B cell (primary cell): Measurements from ENCODE around the gene VWA3B. TPM values are rescaled to one million over a fixed set of nuclear protein-coding genes. Genes with fewer than 3 reads are reported as not detected.

Experiments
- ATAC-seq: fragments of 200-7000 bp; cut with Tn5 transposase; one replicate; pipeline ENCODE4 v1.10.0; 2021; ENCODE audit warnings: low read depth, mild to moderate bottlenecking, moderate number of reproducible peaks, moderate library complexity
- CTCF ChIA-PET: fragments of 350-600 bp; sonication (Branson Sonifier 250); formaldehyde crosslinking; loops from one replicate; lab custom pipeline; 2021; ENCODE audit warnings: antibody characterized with exemption, inconsistent platforms; lab: Charles Lee
- POLR2A ChIA-PET: fragments of 350-600 bp; sonication (Branson Sonifier 250); formaldehyde crosslinking; loops from one replicate; lab custom pipeline; 2021; ENCODE audit warnings: antibody characterized with exemption; lab: Charles Lee
- DNase-seq: peaks from one replicate; pipeline ENCODE4 v3.0.0; 2013
- H2AFZ ChIP-seq: 2 replicates; pipeline ENCODE4 v1.6.1; 2012; ENCODE audit warnings: mild to moderate bottlenecking, low read depth, low read length; ENCODE audit not compliant: insufficient read depth, poor library complexity, severe bottlenecking
- H3K27ac ChIP-seq, 2 donors: 1 replicate in 1 of 2; 2 replicates in 1 of 2; pipeline ENCODE4 v1.5.1; 2012 to 2013; ENCODE audit warnings: low read length in 2 of 2, mild to moderate bottlenecking in 2 of 2, moderate library complexity in 1 of 2
- H3K27me3 ChIP-seq, 4 experiments: fragments of 200-600 bp in 1 of 4; sonication (generic) in 1 of 4; replicated peaks in 1 of 4; 1 replicate in 2 of 4; 2 replicates in 2 of 4; pipeline versions ENCODE4 v1.6.1 to v1.7.0; 2013 to 2016; ENCODE audit warnings: low read length in 3 of 4, mild to moderate bottlenecking in 2 of 4, mixed read lengths in 1 of 4, moderate library complexity in 1 of 4; ENCODE audit not compliant: insufficient read depth in 4 of 4, control insufficient read depth in 3 of 4; ENCODE audit errors: control extremely low read depth in 1 of 4
- H3K36me3 ChIP-seq, 2 experiments: replicated peaks in 1 of 2; 1 replicate in 1 of 2; 2 replicates in 1 of 2; pipeline versions ENCODE4 v1.6.1 to v1.7.1; 2013; ENCODE audit warnings: low read length in 1 of 2; ENCODE audit not compliant: insufficient read depth in 2 of 2, control insufficient read depth in 1 of 2; ENCODE audit errors: control extremely low read depth in 1 of 2, extremely low read depth in 1 of 2
- H3K4me1 ChIP-seq, 2 donors: fragments of 200-600 bp in 1 of 2; sonication (generic) in 1 of 2; 1 replicate in 1 of 2; 2 replicates in 1 of 2; pipeline versions ENCODE4 v1.5.1 to v1.6.1; 2013 to 2017; ENCODE audit warnings: low read length in 2 of 2; ENCODE audit not compliant: control insufficient read depth in 2 of 2, insufficient read depth in 2 of 2
- H3K4me2 ChIP-seq: replicated peaks from 2 replicates; pipeline ENCODE3; 2012; ENCODE audit warnings: mild to moderate bottlenecking, low read depth, low read length; ENCODE audit not compliant: poor library complexity, severe bottlenecking
- H3K4me3 ChIP-seq, 5 experiments: fragments of 200-600 bp in 1 of 5; sonication (generic) in 1 of 5; 1 replicate in 3 of 5; 2 replicates in 2 of 5; pipeline versions ENCODE4 v1.5.1 to v1.7.0; 2011 to 2016; ENCODE audit warnings: low read length in 4 of 5, mild to moderate bottlenecking in 4 of 5, low read depth in 2 of 5, control low read depth in 1 of 5, moderate library complexity in 1 of 5; ENCODE audit not compliant: insufficient read depth in 1 of 5; ENCODE audit errors: control extremely low read depth in 1 of 5, extremely low read depth in 1 of 5
- H3K79me2 ChIP-seq: fragments of 200-600 bp; sonication (generic); one replicate; pipeline ENCODE4 v1.6.0; 2016; ENCODE audit warnings: low read length; ENCODE audit not compliant: control insufficient read depth, insufficient read depth
- H3K9ac ChIP-seq: fragments of 200-600 bp; sonication (generic); 2 replicates; pipeline ENCODE4 v1.6.1; 2017; ENCODE audit warnings: mild to moderate bottlenecking, low read length, moderate library complexity
- H3K9me3 ChIP-seq, 3 donors: one replicate each; pipeline versions ENCODE4 v1.6.1 to v1.7.1; 2013; ENCODE audit warnings: low read length in 2 of 3; ENCODE audit not compliant: control insufficient read depth in 2 of 3, insufficient read depth in 1 of 3; ENCODE audit errors: control extremely low read depth in 1 of 3
- H4K20me1 ChIP-seq: 2 replicates; pipeline ENCODE4 v1.6.0; 2012; ENCODE audit warnings: mild to moderate bottlenecking, low read length; ENCODE audit not compliant: insufficient read depth, control insufficient read depth, poor library complexity, severe bottlenecking
- H3K27ac Mint-ChIP-seq: one replicate; pipeline ENCODE4 v1.8.0; 2021; ENCODE audit warnings: mixed read lengths
- H3K27me3 Mint-ChIP-seq: one replicate; pipeline ENCODE4 v1.8.0; 2021; ENCODE audit warnings: mixed read lengths
- H3K4me1 Mint-ChIP-seq: one replicate; pipeline ENCODE4 v1.8.0; 2021; ENCODE audit warnings: mixed read lengths
- H3K4me3 Mint-ChIP-seq: one replicate; pipeline ENCODE4 v1.8.0; 2021; ENCODE audit warnings: mixed read lengths
- H3K9me3 Mint-ChIP-seq: one replicate; pipeline ENCODE4 v1.8.0; 2022; ENCODE audit warnings: mixed read lengths; ENCODE audit not compliant: insufficient read depth
- EZH2 ChIP-seq: IDR thresholded peaks from 2 replicates; pipeline ENCODE4 v1.6.1; 2012; ENCODE audit warnings: borderline replicate concordance, low read depth, mild to moderate bottlenecking, moderate library complexity, low read length; ENCODE audit not compliant: insufficient read depth, poor library complexity, severe bottlenecking
- WGBS: methylation state at CpG from one replicate; pipeline ENCODE4 v1.1.5; 2013; ENCODE audit warnings: missing lambda C conversion rate; ENCODE audit not compliant: insufficient coverage; 5-methylcytosine and 5-hydroxymethylcytosine counted together
- intact Hi-C: fragments of 100-400 bp; cut with micrococcal nuclease; formaldehyde crosslinking; loops from one replicate; pipeline ENCODE4 v1.10.0; 2022
- polyA plus RNA-seq: library from polyadenylated mRNA; depleted of rRNA; stranded (reverse); fragments of >200 nt; gene quantifications from 2 replicates; pipeline ENCODE4 v1.2.3, GENCODE V29; 2012
- total RNA-seq, 2 donors: library from RNA; stranded (reverse); fragments of 120-200 nt in 1 of 2; gene quantifications; 1 replicate in 1 of 2; 2 replicates in 1 of 2; pipeline versions ENCODE4 v1.2.3 to v1.2.4, GENCODE V29; 2013 to 2022
- TF ChIP-seq, protein P1 (sequence below): fragments of 200-600 bp; IDR thresholded peaks from one replicate; pipeline ENCODE4 v1.8.0; 2022; ENCODE audit warnings: antibody characterized with exemption, mild to moderate bottlenecking

Gene VWA3B
- total and polyA plus RNA-seq, 2 donors (not counting 1 experiment from before 2014, with no cell fraction given): not detected

DNA sequence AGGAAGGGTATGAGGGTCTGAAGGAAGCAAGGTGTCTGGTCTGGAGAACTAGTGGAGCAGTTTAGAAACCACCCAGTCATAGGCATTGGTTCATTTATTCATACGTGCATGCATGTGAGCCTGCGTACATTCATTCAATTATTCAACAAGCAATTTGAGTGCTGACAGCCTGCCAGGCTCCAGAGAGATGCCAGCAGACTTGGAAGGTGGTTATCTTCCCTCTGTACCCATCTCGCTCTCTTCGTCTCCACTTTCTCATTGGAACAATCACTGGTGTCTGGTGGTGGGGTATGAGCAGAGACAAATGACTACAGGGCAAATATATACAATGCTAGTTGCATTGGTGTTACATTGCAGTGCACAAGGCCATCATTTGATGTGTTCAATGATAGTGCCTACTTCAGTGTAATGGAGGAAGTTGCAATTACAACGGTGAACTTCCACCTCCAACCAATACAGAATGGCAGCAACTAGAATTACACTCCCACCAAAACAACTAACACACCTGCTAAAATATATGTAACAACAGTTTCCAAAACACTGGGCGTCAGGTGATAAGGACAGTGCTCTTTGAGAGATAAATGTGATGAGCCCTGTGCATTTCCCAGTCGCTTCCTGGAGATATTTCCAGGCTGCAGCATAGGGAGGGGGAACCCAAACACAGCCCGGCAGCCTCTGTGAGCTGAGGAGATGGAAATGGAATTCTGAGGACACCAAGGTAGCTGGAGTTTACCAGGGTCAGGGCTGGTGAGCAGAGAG lies 226.7 kb downstream of the VWA3B start:
- Histone ChIP-seq H3K27ac (no peak overlapping the region), H3K4me2 (no peak overlapping the region), H3K9ac (no peak overlapping the region), H4K20me1 (no peaks in the 10 kb centered on the region), H3K36me3 (no peaks in the 10 kb centered on the region), H2AFZ (no peak overlapping the region), H3K4me1 (no peaks in the 10 kb centered on the region), H3K27me3 (peaks cover 0 to 3% (median 0%) of the 10 kb centered on the region in 4 experiments), H3K4me3 (no peak overlapping the region), H3K9me3 (no peaks in the 10 kb centered on the region), H3K79me2 (no peaks in the 10 kb centered on the region)
- no peak for DNase-seq
- Mint-ChIP-seq H3K27me3 (peaks cover 38% of the 10 kb centered on the region), H3K4me3 (no peak overlapping the region), H3K9me3 (no peaks in the 10 kb centered on the region), H3K4me1 (no peaks in the 10 kb centered on the region), H3K27ac (no peak overlapping the region)
- ATAC-seq: no peak
- TF ChIP-seq, protein P1, sequence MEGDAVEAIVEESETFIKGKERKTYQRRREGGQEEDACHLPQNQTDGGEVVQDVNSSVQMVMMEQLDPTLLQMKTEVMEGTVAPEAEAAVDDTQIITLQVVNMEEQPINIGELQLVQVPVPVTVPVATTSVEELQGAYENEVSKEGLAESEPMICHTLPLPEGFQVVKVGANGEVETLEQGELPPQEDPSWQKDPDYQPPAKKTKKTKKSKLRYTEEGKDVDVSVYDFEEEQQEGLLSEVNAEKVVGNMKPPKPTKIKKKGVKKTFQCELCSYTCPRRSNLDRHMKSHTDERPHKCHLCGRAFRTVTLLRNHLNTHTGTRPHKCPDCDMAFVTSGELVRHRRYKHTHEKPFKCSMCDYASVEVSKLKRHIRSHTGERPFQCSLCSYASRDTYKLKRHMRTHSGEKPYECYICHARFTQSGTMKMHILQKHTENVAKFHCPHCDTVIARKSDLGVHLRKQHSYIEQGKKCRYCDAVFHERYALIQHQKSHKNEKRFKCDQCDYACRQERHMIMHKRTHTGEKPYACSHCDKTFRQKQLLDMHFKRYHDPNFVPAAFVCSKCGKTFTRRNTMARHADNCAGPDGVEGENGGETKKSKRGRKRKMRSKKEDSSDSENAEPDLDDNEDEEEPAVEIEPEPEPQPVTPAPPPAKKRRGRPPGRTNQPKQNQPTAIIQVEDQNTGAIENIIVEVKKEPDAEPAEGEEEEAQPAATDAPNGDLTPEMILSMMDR: no peak
- TF ChIP-seq EZH2: no peak
- 84% methylated on average over 2 of the region's 8 CpGs for WGBS
- intact Hi-C loops: no loop called here
- ChIA-PET POLR2A (no interaction called here), CTCF (no interaction called here)

DNA sequence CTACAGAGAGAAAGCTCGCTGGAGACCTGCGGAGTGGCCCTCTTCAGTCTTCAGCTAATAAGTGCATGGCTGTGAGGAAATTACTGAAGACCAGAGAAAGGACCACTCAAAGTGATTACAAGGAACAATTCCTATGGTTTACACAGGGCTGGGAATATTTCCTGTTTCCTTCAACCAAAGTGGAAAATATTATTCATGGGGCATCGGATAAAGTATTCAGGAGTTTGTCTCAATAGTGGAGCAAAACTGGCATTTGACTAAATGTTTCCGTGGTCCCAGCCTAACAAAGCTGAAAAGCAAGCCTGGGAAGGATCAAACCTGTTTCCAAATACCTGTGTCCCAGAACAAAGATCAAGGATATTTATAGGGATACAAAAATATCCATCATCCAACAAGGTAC lies 227.3 kb downstream of the VWA3B start:
- H3K27me3 Mint-ChIP-seq: peaks cover 37% of the 10 kb centered on the region
- no peaks in the 10 kb centered on the region for H4K20me1 ChIP-seq
- CTCF ChIA-PET: no interaction called here

More for the DNA sequence above, 227.3 kb downstream of the VWA3B start:
- no CpG with 5 or more reads among the region's 4 CpGs for WGBS
- H3K9me3 Mint-ChIP-seq: peaks cover 4% of the 10 kb centered on the region
- intact Hi-C loops: no loop called here
- Histone ChIP-seq H3K79me2 (no peaks in the 10 kb centered on the region), H3K4me3 (no peak overlapping the region), H3K4me1 (no peaks in the 10 kb centered on the region), H3K36me3 (no peaks in the 10 kb centered on the region), H3K27ac (no peak overlapping the region), H3K9me3 (no peaks in the 10 kb centered on the region), H2AFZ (no peak overlapping the region), H3K9ac (no peak overlapping the region), H3K4me2 (no peak overlapping the region), H3K27me3 (peaks cover 0 to 3% (median 0%) of the 10 kb centered on the region in 4 experiments)
- DNase-seq (no peak), ATAC-seq (no peak)
- TF ChIP-seq, protein P1: no peak
- no peak for TF ChIP-seq EZH2
- H3K4me3 Mint-ChIP-seq: no peak overlapping the region
- POLR2A ChIA-PET: no interaction called here
- no peak overlapping the region for H3K27ac Mint-ChIP-seq
- no peaks in the 10 kb centered on the region for H3K4me1 Mint-ChIP-seq
